HG03558 (cell line): ENCODE measurements around the gene VGF.
"Not testable (repeated sequence)": the region's sequence is repeated elsewhere in the genome, so short reads cannot be mapped to it uniquely, and the experiment has no call there.

Source experiments
- ATAC-seq: cut with Tn5 transposase; IDR thresholded peaks from one replicate; pipeline ENCODE4 v1.9.1; 2021; ENCODE audit warnings: moderate number of reproducible peaks; ENCODE audit not compliant: unreplicated experiment; ENCODE audit errors: extremely low read depth

Gene VGF

GRCh38 chr7:101165075-101165957 is at the start of gene VGF:
VGF (minus strand) TSS chr7:101165569; CDS start chr7:101164843, 726 bp downstream.
- peak; percentile 39 for ATAC-seq

GRCh38 chr7:101212014-101212413 is 46.6 kb upstream of the VGF start:
- no peak for ATAC-seq

GRCh38 chr7:101211501-101211900 is 46.1 kb upstream of the VGF start:
- no peak for ATAC-seq

DNA sequence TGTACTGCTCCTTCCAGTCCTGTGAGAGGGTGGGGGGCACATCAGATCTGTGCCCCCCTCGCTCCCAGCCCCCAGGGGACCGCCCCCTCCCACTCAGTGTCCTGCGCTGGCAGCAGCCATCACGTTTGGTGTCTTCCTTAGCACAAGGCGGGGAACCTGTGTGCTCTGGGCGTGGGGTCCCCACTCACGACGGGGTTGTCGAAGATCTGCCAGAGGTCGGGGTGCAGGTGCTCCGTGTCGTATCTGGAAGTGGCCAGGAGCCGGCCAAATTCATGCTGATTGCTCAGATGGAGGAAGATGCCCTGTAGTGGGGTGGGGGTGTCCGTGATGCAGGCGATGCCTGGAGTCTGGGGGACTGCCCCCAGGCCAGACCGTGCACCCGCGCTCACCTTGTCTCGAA is 44.8 kb upstream of the VGF start:
- ATAC-seq = no peak

GRCh38 chr7:101208794-101209193 is 43.4 kb upstream of the VGF start:
- no peak for ATAC-seq

GRCh38 chr7:101207459-101207858 is 42.1 kb upstream of the VGF start:
- ATAC-seq = no peak

GRCh38 chr7:101206665-101207042 is 41.3 kb upstream of the VGF start:
- no peak for ATAC-seq

- no peak for ATAC-seq
Observed at GRCh38 chr7:101205901-101206664, 40.7 kb upstream of the VGF start.

- ATAC-seq = not testable (repeated sequence)
Observed at GRCh38 chr7:101203740-101204738, 38.7 kb upstream of the VGF start.

GRCh38 chr7:101202603-101202918 is 37.2 kb upstream of the VGF start:
- no peak for ATAC-seq

DNA sequence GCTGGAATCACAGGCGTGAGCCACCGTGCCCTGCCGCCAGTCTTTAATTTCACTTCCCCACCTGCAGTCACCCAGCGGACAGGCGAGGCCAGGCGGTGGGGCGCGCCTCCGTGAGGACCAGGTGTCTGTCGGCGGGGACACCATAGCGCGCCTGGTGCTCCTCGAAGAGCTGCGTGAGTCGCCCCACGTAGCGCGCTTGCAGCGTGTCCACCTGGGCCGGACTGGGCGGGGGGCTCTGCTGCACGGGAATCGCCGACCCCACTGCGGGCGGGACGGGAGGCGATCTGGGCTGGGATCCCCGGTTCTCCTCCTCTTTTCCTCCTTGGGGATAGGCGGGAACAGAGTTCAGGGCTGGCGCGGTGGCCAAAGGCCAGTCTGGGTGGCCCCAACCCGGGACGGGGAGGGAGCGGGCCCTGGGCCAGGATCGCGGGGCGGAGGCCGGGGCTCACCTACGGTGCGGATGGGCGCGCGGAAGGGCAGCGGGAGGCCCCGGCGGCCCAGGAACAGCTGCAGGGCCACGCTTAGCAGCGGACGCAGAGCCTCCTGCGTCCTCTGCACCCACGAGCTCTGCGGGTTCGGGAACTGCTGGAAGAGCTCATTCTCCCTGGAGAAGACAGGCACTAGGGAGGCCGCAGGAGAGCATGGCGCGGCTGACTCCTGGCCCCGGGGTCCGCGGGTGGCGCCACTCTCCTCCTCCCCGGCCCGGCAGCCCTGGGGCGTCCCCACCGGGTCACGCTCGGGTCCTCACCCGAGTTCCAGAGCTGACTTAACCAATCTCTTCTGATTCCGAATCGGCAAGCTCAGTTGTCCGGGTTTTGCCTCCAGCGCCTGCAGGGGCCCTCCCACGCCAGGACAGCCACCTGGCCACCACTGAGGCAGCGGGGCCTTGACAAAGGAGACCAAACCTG is 36.6 kb upstream of the VGF start:
- no peak for ATAC-seq

GRCh38 chr7:101200862-101201599 is 35.7 kb upstream of the VGF start, which contains the start of gene MOGAT3:
MOGAT3 (minus strand) TSS chr7:101201036; CDS start chr7:101200854, 182 bp downstream.
- no peak for ATAC-seq

DNA sequence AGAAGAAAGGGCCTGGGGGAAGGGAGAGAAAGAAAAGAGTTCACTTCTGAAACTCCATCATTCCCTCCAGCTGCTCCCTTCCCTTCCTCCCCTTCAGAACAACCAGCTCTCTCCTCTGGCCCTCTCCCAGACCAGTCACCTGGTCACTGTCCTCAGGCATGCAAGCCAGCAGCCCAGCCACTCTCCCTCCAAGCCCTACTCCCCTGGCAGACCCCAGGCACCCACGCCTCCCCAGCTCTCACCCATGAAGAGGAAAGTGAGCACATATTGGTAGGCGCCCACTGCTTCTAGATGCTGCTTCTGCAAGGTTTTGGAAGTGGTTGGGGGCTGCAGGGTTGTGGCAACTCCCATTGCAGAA is 35.1 kb upstream of the VGF start:
- no peak for ATAC-seq

DNA sequence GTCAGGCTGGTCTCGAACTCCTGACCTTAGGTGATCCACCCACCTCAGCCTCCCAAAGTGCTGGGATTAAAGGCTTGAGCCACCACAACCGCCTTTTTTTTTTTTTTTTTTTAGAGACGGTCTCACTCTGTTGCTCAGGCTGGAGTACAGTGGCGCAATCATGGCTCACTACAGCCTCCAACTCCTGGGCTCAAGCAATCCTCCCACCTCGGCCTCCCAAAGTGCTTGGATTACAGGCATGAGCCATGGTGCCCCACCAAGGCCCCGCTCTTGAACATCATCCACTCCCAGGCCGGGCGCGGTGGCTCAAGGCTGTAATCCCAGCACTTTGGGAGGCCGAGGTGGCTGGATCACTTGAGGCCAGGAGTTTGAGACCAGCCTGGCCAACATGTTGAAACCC is 34.2 kb upstream of the VGF start:
- not testable (repeated sequence) for ATAC-seq

DNA sequence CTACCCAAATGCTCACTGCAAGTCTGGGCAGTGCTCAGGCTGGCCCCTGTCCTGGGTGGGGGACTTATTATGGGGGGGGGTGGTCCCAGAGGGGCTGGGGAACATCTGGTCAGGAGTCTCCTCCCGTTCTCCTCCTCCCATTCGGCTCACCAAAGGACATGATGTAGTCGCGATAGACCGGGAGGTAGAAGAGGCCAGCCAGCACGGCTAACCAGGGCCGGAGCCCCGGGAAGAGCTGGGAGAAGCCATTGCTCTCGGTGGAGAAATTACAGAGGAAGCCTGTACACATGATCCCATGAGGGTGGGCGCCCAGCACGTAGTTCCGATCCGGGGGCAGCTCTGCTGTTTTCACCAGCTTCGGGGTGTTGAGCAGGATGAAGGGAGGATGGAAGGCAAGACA is 33.1 kb upstream of the VGF start:
- no peak for ATAC-seq

GRCh38 chr7:101197991-101198390 is 32.6 kb upstream of the VGF start:
- no peak for ATAC-seq

DNA sequence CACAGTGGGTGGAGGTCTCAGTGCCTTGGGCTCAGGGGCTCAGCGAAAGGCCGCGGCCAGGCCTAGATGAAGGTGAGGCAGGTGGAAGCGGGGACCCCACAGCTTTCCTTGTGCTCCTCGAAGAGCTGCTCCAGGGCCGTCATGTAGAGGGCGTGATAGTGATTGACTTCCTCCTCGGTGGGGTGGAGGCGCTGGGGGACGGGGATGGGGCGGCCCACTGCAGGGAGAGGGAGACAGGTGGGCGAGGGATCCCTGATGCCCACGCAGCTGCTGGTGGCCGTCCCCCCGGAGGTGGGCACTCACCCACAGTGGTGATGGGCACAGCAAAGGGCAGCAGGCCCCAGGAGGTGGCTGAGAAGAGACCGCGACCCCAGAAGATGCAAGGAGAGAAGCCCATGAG is 30.5 kb upstream of the VGF start:
- ATAC-seq = no peak

GRCh38 chr7:101189109-101189508 is 23.7 kb upstream of the VGF start:
- no peak for ATAC-seq
